Retinal pigment epithelial cell (primary cell): Measurements from ENCODE around the gene CGA.

Source experiments
- DNase-seq: peaks from one replicate; pipeline ENCODE4 v3.0.0-alpha.2; 2010; ENCODE audit warnings: low read depth
- H3K4me3 ChIP-seq: 2 replicates; pipeline ENCODE4 v1.5.1; 2011; ENCODE audit warnings: mild to moderate bottlenecking, low read length, control low read depth, moderate library complexity
- TF ChIP-seq, protein P1 (sequence below): conservative IDR thresholded peaks from 2 replicates; pipeline ENCODE4 v1.5.1; 2011; ENCODE audit warnings: low read depth, low read length, control low read depth, inconsistent platforms

The CGA gene

DNA sequence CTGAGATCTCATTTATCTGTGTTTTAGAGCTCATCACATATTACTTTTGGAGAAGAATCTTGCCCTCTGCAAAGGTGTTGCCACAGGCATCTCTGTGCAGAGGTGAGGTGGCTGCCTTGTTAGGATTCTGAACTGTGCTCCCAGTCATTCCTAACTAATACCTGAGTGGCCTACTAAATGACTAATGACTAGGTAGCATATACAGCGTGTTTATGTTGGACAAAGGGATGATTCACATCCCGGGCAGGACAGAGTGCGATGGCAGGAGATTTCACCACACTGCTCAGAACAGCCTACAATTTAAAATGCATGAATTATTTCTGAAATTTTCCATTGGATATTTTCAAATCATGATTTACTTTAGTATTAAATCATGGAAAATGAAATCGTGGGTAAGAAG, 23.1 kb upstream of the CGA start:
- no peak for DNase-seq
- TF ChIP-seq, protein P1, sequence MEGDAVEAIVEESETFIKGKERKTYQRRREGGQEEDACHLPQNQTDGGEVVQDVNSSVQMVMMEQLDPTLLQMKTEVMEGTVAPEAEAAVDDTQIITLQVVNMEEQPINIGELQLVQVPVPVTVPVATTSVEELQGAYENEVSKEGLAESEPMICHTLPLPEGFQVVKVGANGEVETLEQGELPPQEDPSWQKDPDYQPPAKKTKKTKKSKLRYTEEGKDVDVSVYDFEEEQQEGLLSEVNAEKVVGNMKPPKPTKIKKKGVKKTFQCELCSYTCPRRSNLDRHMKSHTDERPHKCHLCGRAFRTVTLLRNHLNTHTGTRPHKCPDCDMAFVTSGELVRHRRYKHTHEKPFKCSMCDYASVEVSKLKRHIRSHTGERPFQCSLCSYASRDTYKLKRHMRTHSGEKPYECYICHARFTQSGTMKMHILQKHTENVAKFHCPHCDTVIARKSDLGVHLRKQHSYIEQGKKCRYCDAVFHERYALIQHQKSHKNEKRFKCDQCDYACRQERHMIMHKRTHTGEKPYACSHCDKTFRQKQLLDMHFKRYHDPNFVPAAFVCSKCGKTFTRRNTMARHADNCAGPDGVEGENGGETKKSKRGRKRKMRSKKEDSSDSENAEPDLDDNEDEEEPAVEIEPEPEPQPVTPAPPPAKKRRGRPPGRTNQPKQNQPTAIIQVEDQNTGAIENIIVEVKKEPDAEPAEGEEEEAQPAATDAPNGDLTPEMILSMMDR = no peak
- H3K4me3 ChIP-seq = no peak overlapping the region

DNA sequence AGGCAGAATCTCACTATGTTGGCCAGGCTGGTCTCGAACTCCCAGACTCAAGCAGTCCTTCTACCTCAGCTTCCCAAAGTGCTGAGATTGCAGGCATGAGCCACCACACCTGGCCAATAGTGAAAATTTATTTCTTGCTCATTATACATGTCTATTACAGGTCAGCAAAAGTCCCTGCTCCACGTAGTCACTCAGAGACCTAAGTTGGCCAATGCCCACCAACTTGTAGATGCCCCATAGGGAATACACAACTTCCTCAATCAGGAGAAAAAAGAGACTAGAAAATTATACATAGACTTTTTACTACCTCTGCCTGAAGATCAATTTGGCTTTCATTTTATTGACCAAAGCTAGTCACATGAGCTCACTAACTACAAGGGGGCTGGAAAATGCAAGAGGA, 22.0 kb upstream of the CGA start:
- TF ChIP-seq, protein P1 = no peak
- no peak for DNase-seq
- H3K4me3 ChIP-seq = no peak overlapping the region

DNA sequence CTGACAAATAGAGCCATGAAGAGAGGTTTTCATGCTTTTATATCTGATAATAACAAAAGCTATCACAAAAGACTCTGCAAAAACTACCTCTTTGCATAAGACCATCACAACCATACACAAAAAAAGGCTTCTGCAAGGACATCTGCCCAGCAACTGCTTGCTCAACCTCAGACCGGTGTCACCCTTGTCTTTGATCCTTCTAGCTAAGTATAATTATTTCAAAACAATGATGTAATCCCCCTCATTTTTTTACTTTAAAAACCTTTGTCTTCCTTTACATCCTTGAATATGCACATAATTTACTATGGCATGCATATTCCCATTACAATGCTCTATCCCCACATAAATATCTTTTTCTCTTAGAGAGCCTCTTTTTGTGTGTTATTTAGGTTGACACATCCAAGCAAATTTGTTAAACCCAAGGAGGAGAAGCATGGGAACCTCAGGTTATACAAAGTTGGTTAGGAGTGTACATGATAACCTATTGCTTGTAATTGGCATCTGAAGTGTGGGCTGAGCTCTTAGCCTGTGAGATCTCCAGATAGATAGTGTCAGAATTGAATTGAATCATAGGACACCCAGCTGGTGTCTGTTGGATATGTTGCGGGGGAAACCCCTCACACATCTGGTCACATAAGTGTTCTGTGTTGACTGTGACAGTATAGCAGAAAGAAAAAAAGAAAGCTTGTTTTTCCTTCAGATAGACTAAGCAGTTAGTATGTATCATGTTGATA, 20.7 kb upstream of the CGA start:
- TF ChIP-seq, protein P1 = no peak
- no peak overlapping the region for H3K4me3 ChIP-seq
- no peak for DNase-seq

DNA sequence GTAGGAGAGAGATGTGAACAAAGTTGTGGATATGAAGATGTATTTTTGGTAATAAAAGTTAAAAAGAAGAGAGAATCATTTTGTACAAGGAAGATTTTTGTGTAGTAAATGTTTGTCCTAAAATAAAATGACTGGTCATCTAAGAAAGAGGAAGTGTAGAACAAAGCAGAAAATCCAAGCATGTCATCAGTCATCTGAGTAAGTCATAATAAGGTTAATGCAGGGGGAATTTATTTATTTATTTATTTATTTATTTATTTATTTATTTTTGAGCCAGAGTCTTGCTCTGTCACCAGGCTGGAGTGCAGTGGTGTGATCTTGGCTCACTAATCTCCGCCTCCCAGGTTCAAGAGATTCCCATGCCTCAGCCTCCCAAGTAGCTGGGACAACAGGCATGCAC, 15.7 kb upstream of the CGA start:
- TF ChIP-seq, protein P1 = no peak
- H3K4me3 ChIP-seq = no peak overlapping the region
- no peak for DNase-seq

DNA sequence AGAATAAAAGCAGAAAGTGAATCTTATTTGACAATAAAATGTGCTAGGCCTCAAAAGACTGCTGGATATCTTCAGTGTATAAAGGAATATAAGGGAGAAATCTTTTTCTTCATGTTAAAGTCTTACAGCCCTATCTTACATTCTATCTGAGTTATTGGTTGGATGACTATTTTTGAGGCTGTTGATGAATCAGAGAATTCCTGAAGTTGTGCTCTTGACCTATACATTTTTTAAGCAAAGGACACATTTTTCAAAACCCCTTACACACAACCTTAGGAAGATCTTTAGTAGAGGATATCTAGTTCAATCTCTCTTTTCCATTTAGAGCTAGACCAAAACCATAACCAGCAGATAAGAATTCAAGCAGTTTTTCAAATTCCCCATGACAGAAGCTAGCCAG, 10.9 kb upstream of the CGA start:
- H3K4me3 ChIP-seq = no peak overlapping the region
- no peak for DNase-seq
- TF ChIP-seq, protein P1 = no peak

DNA sequence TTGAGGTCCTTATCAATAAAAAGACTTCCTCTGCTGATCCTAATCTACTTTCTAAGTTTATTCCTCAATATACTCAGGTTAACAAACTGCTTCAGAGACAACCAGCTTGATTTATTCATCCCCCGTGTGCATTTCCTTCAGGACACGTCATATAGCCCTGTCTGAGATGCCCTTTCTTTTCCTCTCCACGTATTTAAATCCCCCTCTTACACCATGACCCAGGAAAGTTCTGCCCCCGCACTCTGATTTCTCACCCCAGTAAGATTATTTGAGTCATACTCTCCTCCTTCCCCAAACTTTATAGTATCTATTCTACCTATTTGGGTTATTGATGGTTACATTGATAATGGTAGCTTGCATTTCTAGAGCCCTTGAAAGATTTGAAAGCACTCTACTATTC, 9.8 kb upstream of the CGA start:
- H3K4me3 ChIP-seq = no peak overlapping the region
- DNase-seq = no peak
- TF ChIP-seq, protein P1 = no peak

DNA sequence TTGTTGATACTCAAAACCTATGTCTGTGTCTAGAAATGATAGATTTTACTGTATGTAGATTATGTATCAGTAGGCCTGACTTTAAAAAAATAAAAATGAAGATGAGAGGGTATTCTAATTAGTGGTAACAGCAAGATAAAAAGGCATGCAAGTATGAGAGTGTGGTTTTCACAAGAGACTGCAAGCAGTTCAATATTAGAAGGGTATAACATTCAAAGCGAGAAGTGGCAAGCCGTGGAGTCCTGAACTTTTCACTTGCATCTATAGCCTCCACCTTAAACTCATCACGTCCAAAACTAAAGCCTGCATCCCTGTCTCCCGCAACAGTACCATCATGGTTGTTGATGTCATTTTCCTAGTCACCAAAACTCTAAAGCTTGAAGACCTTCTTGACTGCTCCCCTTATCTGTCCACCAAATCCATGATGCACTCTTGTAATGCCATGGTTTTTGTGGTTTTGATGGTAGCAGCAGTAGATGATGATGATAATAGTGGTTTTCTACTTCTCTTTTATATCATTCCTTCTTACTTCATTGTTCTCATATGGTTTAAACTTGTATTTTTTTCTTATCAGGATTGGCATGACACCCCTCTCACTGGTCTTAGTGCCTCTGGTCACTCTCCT, 9.2 kb upstream of the CGA start:
- TF ChIP-seq, protein P1 = no peak
- DNase-seq = no peak
- no peak overlapping the region for H3K4me3 ChIP-seq
